ENCODE results near the gene ARID1B.

DNA sequence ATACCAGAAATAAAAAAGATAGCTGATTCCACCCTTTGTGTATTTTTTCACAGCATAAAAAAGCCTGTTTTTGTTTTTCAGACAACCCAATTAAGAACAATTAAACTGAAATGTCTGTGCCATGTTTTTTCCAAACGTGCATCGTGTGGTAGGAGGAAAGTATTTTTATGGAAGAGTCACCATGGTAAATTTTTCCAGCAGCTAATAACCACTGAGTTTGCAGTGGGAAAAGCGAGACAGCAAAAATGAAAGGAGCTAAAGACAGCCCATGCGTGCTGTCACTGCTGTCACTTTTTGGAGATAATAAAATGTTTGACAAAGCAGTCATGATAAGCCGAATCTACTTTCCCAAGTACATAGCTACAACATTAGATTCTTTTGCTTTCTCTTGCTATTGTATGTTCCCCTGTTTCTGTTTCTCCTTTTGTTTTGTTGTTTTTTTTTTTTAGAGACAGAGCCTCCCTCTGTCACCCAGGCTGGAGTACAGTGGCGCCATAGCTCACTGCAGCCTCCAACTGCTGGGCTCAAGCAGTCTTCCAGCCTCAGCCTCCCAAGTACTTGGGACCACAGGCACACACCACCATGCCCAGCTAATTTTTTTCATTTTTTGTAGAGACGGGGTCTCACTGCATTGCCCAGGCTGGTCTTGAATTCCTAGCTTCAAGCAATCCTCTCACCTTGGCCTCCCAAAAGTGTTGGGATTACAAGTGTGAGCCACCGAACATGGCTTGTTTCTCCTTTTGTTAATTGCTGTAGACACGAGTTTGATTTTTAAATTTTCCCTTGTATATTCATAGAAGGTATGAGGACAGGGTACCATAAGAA, 284.8 kb downstream of the ARID1B start:
- TF ChIP-seq CTCF (IDR thresholded peaks at IDR 0.05) (no peak), REST (IDR thresholded peaks at IDR 0.05; ENCODE audit: insufficient read depth in 1 of 2, low read depth in 2 of 2, low read length in 1 of 2) (no peak), SIN3A (IDR thresholded peaks at IDR 0.05; ENCODE audit: borderline replicate concordance, insufficient read depth, low read depth, low read length) (no peak)
